Measurements from ENCODE around the gene CCDC78.

Gene CCDC78

GRCh38 chr16:735982-736453, 9.8 kb upstream of the CCDC78 start:
- Mint-ChIP-seq H3K4me3 (peak overlapping the region in 1 of 3 experiments; percentile 42), H3K27ac (no peak overlapping the region), H3K9me3 (no peaks in the 10 kb centered on the region), H3K36me3 (ENCODE audit: low read depth) (peaks cover 20% of the 10 kb centered on the region), H3K4me1 (no peaks in the 10 kb centered on the region), H3K27me3 (ENCODE audit: low read depth) (no peaks in the 10 kb centered on the region)
- no peak for TF ChIP-seq CTCF (IDR thresholded peaks at IDR 0.05; ENCODE audit: unreplicated experiment in 3 of 3)

- no peak overlapping the region for H3K27ac Mint-ChIP-seq
- H3K9me3 Mint-ChIP-seq: no peaks in the 10 kb centered on the region
- peak overlapping the region in 1 of 3 experiments; percentile 17 for H3K4me3 Mint-ChIP-seq
- H3K27me3 Mint-ChIP-seq (ENCODE audit: low read depth): no peaks in the 10 kb centered on the region
- no peak for TF ChIP-seq CTCF (IDR thresholded peaks at IDR 0.05; ENCODE audit: unreplicated experiment in 3 of 3)
- no peaks in the 10 kb centered on the region for H3K4me1 Mint-ChIP-seq
- peaks cover 20% of the 10 kb centered on the region for H3K36me3 Mint-ChIP-seq (ENCODE audit: low read depth)
Measured at GRCh38 chr16:734981-735881, 9.0 kb upstream of the CCDC78 start.

- Mint-ChIP-seq H3K36me3 (ENCODE audit: low read depth) (peaks cover 20% of the 10 kb centered on the region), H3K9me3 (no peaks in the 10 kb centered on the region), H3K4me3 (no peak overlapping the region), H3K4me1 (no peaks in the 10 kb centered on the region), H3K27ac (no peak overlapping the region), H3K27me3 (ENCODE audit: low read depth) (no peaks in the 10 kb centered on the region)
- TF ChIP-seq CTCF (IDR thresholded peaks at IDR 0.05; ENCODE audit: unreplicated experiment in 3 of 3): no peak
Measured at GRCh38 chr16:734208-734980, 8.2 kb upstream of the CCDC78 start.

GRCh38 chr16:733382-734207, 7.4 kb upstream of the CCDC78 start:
- H3K4me1 Mint-ChIP-seq: no peaks in the 10 kb centered on the region
- peaks cover 4% of the 10 kb centered on the region for H3K27me3 Mint-ChIP-seq (ENCODE audit: low read depth)
- peaks cover 20% of the 10 kb centered on the region for H3K36me3 Mint-ChIP-seq (ENCODE audit: low read depth)
- no peaks in the 10 kb centered on the region for H3K9me3 Mint-ChIP-seq
- no peak overlapping the region for H3K4me3 Mint-ChIP-seq
- no peak overlapping the region for H3K27ac Mint-ChIP-seq
- peak in 1 of 3 experiments; percentile 14 for TF ChIP-seq CTCF (IDR thresholded peaks at IDR 0.05; ENCODE audit: unreplicated experiment in 3 of 3)

GRCh38 chr16:732936-733335, 6.7 kb upstream of the CCDC78 start:
- H3K4me3 Mint-ChIP-seq: no peak overlapping the region
- TF ChIP-seq CTCF (IDR thresholded peaks at IDR 0.05; ENCODE audit: unreplicated experiment in 3 of 3): no peak
- peaks cover 4% of the 10 kb centered on the region for H3K27me3 Mint-ChIP-seq (ENCODE audit: low read depth)

More at GRCh38 chr16:732936-733335, 6.7 kb upstream of the CCDC78 start:
- H3K36me3 Mint-ChIP-seq (ENCODE audit: low read depth): peaks cover 20% of the 10 kb centered on the region
- no peaks in the 10 kb centered on the region for H3K9me3 Mint-ChIP-seq
- H3K4me1 Mint-ChIP-seq: no peaks in the 10 kb centered on the region
- no peak overlapping the region for H3K27ac Mint-ChIP-seq
